ENCODE measurements around the gene SP100. TPM values are rescaled to one million over a fixed set of nuclear protein-coding genes. Genes with fewer than 3 reads are reported as not detected.

Gene SP100
- total RNA-seq, 1 donor from 2014 or later, result 156 TPM

GRCh38 chr2:230537531-230537976 lies 121.6 kb downstream of the SP100 start:
- Histone ChIP-seq H3K4me3 (no peak overlapping the region), H3K4me1 (no peaks in the 10 kb centered on the region), H3K27me3 (no peaks in the 10 kb centered on the region), H3K9me3 (no peaks in the 10 kb centered on the region), H3K36me3 (peaks cover 19% of the 10 kb centered on the region), H3K27ac (no peak overlapping the region)
- intact Hi-C loops (cut with DNase I), result no loop called here
- no peak for DNase-seq
- no peak for TF ChIP-seq CTCF (IDR thresholded peaks at IDR 0.05)
- no peak for ATAC-seq

GRCh38 chr2:230540332-230540731 lies 124.3 kb downstream of the SP100 start:
- peaks cover 32% of the 10 kb centered on the region for H3K36me3 ChIP-seq
- no peak for DNase-seq
- intact Hi-C loops (cut with DNase I), result no loop called here

GRCh38 chr2:230541934-230542380 lies 126.0 kb downstream of the SP100 start:
- no peak for TF ChIP-seq CTCF (IDR thresholded peaks at IDR 0.05)
- no peaks in the 10 kb centered on the region for H3K27me3 ChIP-seq
- intact Hi-C loops (cut with DNase I), result no loop called here
- ATAC-seq (no peak), DNase-seq (no peak)
- peaks cover 13% of the 10 kb centered on the region for H3K9me3 ChIP-seq
- H3K4me3 ChIP-seq, result no peak overlapping the region
- H3K27ac ChIP-seq, result no peak overlapping the region
- H3K4me1 ChIP-seq, result no peaks in the 10 kb centered on the region
- peaks cover 32% of the 10 kb centered on the region for H3K36me3 ChIP-seq

More at GRCh38 chr2:230540332-230540731, 124.3 kb downstream of the SP100 start:
- Histone ChIP-seq H3K4me3 (no peak overlapping the region), H3K4me1 (no peaks in the 10 kb centered on the region), H3K27ac (no peak overlapping the region), H3K27me3 (no peaks in the 10 kb centered on the region), H3K9me3 (peaks cover 13% of the 10 kb centered on the region)
- no peak for TF ChIP-seq CTCF (IDR thresholded peaks at IDR 0.05)
- no peak for ATAC-seq

- TF ChIP-seq CTCF (IDR thresholded peaks at IDR 0.05), result no peak
- intact Hi-C loops (cut with DNase I), result no loop called here
- H3K27me3 ChIP-seq, result no peaks in the 10 kb centered on the region
- H3K27ac ChIP-seq, result no peak overlapping the region
- peaks cover 32% of the 10 kb centered on the region for H3K36me3 ChIP-seq
- H3K4me1 ChIP-seq, result no peaks in the 10 kb centered on the region
- DNase-seq, result no peak
- no peak overlapping the region for H3K4me3 ChIP-seq
- no peak for ATAC-seq
- peaks cover 13% of the 10 kb centered on the region for H3K9me3 ChIP-seq
Observed at GRCh38 chr2:230542751-230543150, 126.8 kb downstream of the SP100 start.

- no peaks in the 10 kb centered on the region for H3K9me3 ChIP-seq
- no peaks in the 10 kb centered on the region for H3K4me1 ChIP-seq
- no peak for ATAC-seq
- no peaks in the 10 kb centered on the region for H3K27me3 ChIP-seq
- DNase-seq, result no peak
- intact Hi-C loops (cut with DNase I), result no loop called here
- no peak overlapping the region for H3K4me3 ChIP-seq
- no peak for TF ChIP-seq CTCF (IDR thresholded peaks at IDR 0.05)
- no peaks in the 10 kb centered on the region for H3K36me3 ChIP-seq
- no peak overlapping the region for H3K27ac ChIP-seq
Observed at GRCh38 chr2:230552181-230552580, 136.2 kb downstream of the SP100 start.

GRCh38 chr2:230557065-230557464 lies 141.1 kb downstream of the SP100 start:
- TF ChIP-seq CTCF (IDR thresholded peaks at IDR 0.05), result no peak
- no peaks in the 10 kb centered on the region for H3K36me3 ChIP-seq

More at GRCh38 chr2:230557065-230557464, 141.1 kb downstream of the SP100 start:
- intact Hi-C loops (cut with DNase I), result no loop called here
- Histone ChIP-seq H3K9me3 (no peaks in the 10 kb centered on the region), H3K4me1 (no peaks in the 10 kb centered on the region), H3K27ac (no peak overlapping the region), H3K4me3 (no peak overlapping the region), H3K27me3 (no peaks in the 10 kb centered on the region)
- ATAC-seq (no peak), DNase-seq (no peak)
